ENCODE data around the gene DYNLT4. TPM values are rescaled to one million over a fixed set of nuclear protein-coding genes. Genes with fewer than 3 reads are reported as not detected.

DYNLT4 gene
- total RNA-seq, 1 experiment from 2014 or later, result 0.66 TPM

GRCh38 chr1:44830900-44831304 lies 23.8 kb upstream of the DYNLT4 start:
- intact Hi-C loops (cut with micrococcal nuclease; ENCODE audit: unreplicated experiment), result no loop called here
- H3K9me3 Mint-ChIP-seq (ENCODE audit: low read depth, unreplicated experiment), result no peaks in the 10 kb centered on the region
- no peaks in the 10 kb centered on the region for H3K36me3 Mint-ChIP-seq (ENCODE audit: insufficient read depth, unreplicated experiment)
- H3K27ac Mint-ChIP-seq (ENCODE audit: unreplicated experiment), result no peak overlapping the region
- BruUV-seq (replicated peaks), result no TSS peak
- no peak for TF ChIP-seq CTCF (IDR thresholded peaks at IDR 0.05; ENCODE audit: unreplicated experiment)
- CTCF ChIA-PET, result no interaction called here
- no peak overlapping the region for H3K4me3 Mint-ChIP-seq (ENCODE audit: low read depth, unreplicated experiment)
- no peaks in the 10 kb centered on the region for H3K4me1 Mint-ChIP-seq (ENCODE audit: low read depth, unreplicated experiment)
- H3K27me3 Mint-ChIP-seq (ENCODE audit: unreplicated experiment), result no peaks in the 10 kb centered on the region
- DNase-seq, result no peak

- Mint-ChIP-seq H3K9me3 (ENCODE audit: low read depth, unreplicated experiment) (no peaks in the 10 kb centered on the region), H3K4me1 (ENCODE audit: low read depth, unreplicated experiment) (no peaks in the 10 kb centered on the region), H3K27ac (ENCODE audit: unreplicated experiment) (no peak overlapping the region), H3K36me3 (ENCODE audit: insufficient read depth, unreplicated experiment) (no peaks in the 10 kb centered on the region), H3K27me3 (ENCODE audit: unreplicated experiment) (no peaks in the 10 kb centered on the region), H3K4me3 (ENCODE audit: low read depth, unreplicated experiment) (no peak overlapping the region)
- no peak for TF ChIP-seq CTCF (IDR thresholded peaks at IDR 0.05; ENCODE audit: unreplicated experiment)
- intact Hi-C loops (cut with micrococcal nuclease; ENCODE audit: unreplicated experiment), result no loop called here
- BruUV-seq (replicated peaks), result no TSS peak
- CTCF ChIA-PET, result no interaction called here
- DNase-seq, result no peak
Observed at GRCh38 chr1:44829506-44830384, 22.6 kb upstream of the DYNLT4 start.

GRCh38 chr1:44828841-44829440 lies 21.8 kb upstream of the DYNLT4 start:
- CTCF ChIA-PET, result no interaction called here
- intact Hi-C loops (cut with micrococcal nuclease; ENCODE audit: unreplicated experiment), result no loop called here
- Mint-ChIP-seq H3K4me1 (ENCODE audit: low read depth, unreplicated experiment) (no peaks in the 10 kb centered on the region), H3K27me3 (ENCODE audit: unreplicated experiment) (no peaks in the 10 kb centered on the region), H3K27ac (ENCODE audit: unreplicated experiment) (no peak overlapping the region), H3K9me3 (ENCODE audit: low read depth, unreplicated experiment) (no peaks in the 10 kb centered on the region), H3K4me3 (ENCODE audit: low read depth, unreplicated experiment) (no peak overlapping the region), H3K36me3 (ENCODE audit: insufficient read depth, unreplicated experiment) (no peaks in the 10 kb centered on the region)
- no TSS peak for BruUV-seq (replicated peaks)
- DNase-seq, result no peak
- no peak for TF ChIP-seq CTCF (IDR thresholded peaks at IDR 0.05; ENCODE audit: unreplicated experiment)

- CTCF ChIA-PET, result no interaction called here
- Mint-ChIP-seq H3K27ac (ENCODE audit: unreplicated experiment) (no peak overlapping the region), H3K27me3 (ENCODE audit: unreplicated experiment) (no peaks in the 10 kb centered on the region), H3K9me3 (ENCODE audit: low read depth, unreplicated experiment) (no peaks in the 10 kb centered on the region), H3K4me3 (ENCODE audit: low read depth, unreplicated experiment) (no peak overlapping the region), H3K4me1 (ENCODE audit: low read depth, unreplicated experiment) (no peaks in the 10 kb centered on the region), H3K36me3 (ENCODE audit: insufficient read depth, unreplicated experiment) (no peaks in the 10 kb centered on the region)
- intact Hi-C loops (cut with micrococcal nuclease; ENCODE audit: unreplicated experiment), result no loop called here
- no peak for TF ChIP-seq CTCF (IDR thresholded peaks at IDR 0.05; ENCODE audit: unreplicated experiment)
- DNase-seq, result no peak
- no TSS peak for BruUV-seq (replicated peaks)
Observed at GRCh38 chr1:44828003-44828651, 21.0 kb upstream of the DYNLT4 start.
